ENCODE data around the gene TPX2.

The TPX2 gene

DNA sequence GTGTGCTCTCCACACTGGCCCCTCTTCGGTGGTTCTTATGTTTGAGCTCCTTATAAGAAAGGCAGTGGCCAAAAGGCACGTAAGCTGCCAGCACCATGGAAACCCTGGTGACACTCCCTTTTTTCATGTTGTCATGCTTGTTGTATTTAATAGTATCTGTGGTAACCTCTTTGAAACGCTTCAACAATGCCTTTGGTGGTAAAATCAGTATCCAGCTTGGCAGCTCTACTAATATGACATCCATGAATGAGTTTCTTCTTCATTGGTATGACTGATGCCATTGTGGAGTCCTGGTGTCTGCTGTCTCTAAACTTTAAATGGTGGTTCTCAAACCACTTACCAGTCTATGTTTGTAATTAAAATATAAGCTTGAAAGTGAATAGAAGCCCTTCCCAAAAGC lies 69.4 kb downstream of the TPX2 start:
- H3K36me3 ChIP-seq (ENCODE audit: low read length): no peaks in the 10 kb centered on the region

DNA sequence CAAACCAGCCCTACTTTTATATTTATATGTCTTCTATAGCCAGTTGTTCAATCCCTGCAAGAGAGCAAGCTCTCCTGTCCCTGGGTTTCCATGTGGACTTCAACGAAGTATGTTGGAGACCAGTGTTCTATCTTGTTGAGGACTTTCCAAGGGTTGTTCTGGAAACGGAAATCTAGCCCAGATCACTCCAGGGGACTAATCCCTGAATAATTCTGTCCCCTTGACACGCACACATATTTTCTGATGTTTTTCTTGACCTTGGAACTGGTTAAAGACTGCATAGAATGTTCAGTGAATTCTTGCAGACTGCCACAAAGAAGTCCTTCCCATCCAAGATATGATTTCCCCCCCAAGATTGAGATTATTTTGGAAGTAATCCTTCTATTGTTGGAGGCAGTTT lies 70.6 kb downstream of the TPX2 start:
- no peaks in the 10 kb centered on the region for H3K36me3 ChIP-seq (ENCODE audit: low read length)
- no peak overlapping the region for H3K27ac ChIP-seq (ENCODE audit: low read depth, low read length)
- no peak overlapping the region for H2AFZ ChIP-seq (ENCODE audit: low read depth, low read length, severe bottlenecking)
- no peak for TF ChIP-seq EZH2phosphoT487 (conservative IDR thresholded peaks at IDR 0.05; ENCODE audit: low read length)
- TF ChIP-seq, protein P1, sequence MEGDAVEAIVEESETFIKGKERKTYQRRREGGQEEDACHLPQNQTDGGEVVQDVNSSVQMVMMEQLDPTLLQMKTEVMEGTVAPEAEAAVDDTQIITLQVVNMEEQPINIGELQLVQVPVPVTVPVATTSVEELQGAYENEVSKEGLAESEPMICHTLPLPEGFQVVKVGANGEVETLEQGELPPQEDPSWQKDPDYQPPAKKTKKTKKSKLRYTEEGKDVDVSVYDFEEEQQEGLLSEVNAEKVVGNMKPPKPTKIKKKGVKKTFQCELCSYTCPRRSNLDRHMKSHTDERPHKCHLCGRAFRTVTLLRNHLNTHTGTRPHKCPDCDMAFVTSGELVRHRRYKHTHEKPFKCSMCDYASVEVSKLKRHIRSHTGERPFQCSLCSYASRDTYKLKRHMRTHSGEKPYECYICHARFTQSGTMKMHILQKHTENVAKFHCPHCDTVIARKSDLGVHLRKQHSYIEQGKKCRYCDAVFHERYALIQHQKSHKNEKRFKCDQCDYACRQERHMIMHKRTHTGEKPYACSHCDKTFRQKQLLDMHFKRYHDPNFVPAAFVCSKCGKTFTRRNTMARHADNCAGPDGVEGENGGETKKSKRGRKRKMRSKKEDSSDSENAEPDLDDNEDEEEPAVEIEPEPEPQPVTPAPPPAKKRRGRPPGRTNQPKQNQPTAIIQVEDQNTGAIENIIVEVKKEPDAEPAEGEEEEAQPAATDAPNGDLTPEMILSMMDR (IDR thresholded peaks at IDR 0.05; ENCODE audit: insufficient read depth, low read length, poor library complexity, severe bottlenecking): no peak
- no peak overlapping the region for H3K4me3 ChIP-seq (ENCODE audit: insufficient read depth, low read length, poor library complexity, severe bottlenecking)
- no peaks in the 10 kb centered on the region for H3K27me3 ChIP-seq (ENCODE audit: low read length)
- no peaks in the 10 kb centered on the region for H3K79me2 ChIP-seq (ENCODE audit: insufficient read depth, low read length)
- H3K9me3 ChIP-seq (ENCODE audit: insufficient read depth, low read length): no peaks in the 10 kb centered on the region
- H3K4me2 ChIP-seq (ENCODE audit: low read depth, low read length, poor library complexity, severe bottlenecking): no peak overlapping the region
- H4K20me1 ChIP-seq (ENCODE audit: low read depth, low read length): no peaks in the 10 kb centered on the region
- H3K9me2 ChIP-seq (replicated peaks; ENCODE audit: insufficient read depth, low read length): no peaks in the 10 kb centered on the region
- no peak overlapping the region for H3K9ac ChIP-seq (ENCODE audit: low read length)
- peaks cover 13% of the 10 kb centered on the region; the same call in 1 of the 2 replicates for H3F3A ChIP-seq (ENCODE audit: insufficient read depth)

More for the DNA sequence above, 69.4 kb downstream of the TPX2 start:
- Histone ChIP-seq H2AFZ (ENCODE audit: low read depth, low read length, severe bottlenecking) (no peak overlapping the region), H3K4me3 (ENCODE audit: insufficient read depth, low read length, poor library complexity, severe bottlenecking) (no peak overlapping the region), H3K9me2 (replicated peaks; ENCODE audit: insufficient read depth, low read length) (no peaks in the 10 kb centered on the region), H3K79me2 (ENCODE audit: insufficient read depth, low read length) (no peaks in the 10 kb centered on the region), H3K27me3 (ENCODE audit: low read length) (no peaks in the 10 kb centered on the region), H4K20me1 (ENCODE audit: low read depth, low read length) (no peaks in the 10 kb centered on the region), H3K9ac (ENCODE audit: low read length) (no peak overlapping the region), H3K27ac (ENCODE audit: low read depth, low read length) (no peak overlapping the region), H3K9me3 (ENCODE audit: insufficient read depth, low read length) (no peaks in the 10 kb centered on the region), H3F3A (ENCODE audit: insufficient read depth) (peaks cover 13% of the 10 kb centered on the region; the same call in 1 of the 2 replicates), H3K4me2 (ENCODE audit: low read depth, low read length, poor library complexity, severe bottlenecking) (no peak overlapping the region)
- TF ChIP-seq, protein P1 (IDR thresholded peaks at IDR 0.05; ENCODE audit: insufficient read depth, low read length, poor library complexity, severe bottlenecking): no peak
- no peak for TF ChIP-seq EZH2phosphoT487 (conservative IDR thresholded peaks at IDR 0.05; ENCODE audit: low read length)

DNA sequence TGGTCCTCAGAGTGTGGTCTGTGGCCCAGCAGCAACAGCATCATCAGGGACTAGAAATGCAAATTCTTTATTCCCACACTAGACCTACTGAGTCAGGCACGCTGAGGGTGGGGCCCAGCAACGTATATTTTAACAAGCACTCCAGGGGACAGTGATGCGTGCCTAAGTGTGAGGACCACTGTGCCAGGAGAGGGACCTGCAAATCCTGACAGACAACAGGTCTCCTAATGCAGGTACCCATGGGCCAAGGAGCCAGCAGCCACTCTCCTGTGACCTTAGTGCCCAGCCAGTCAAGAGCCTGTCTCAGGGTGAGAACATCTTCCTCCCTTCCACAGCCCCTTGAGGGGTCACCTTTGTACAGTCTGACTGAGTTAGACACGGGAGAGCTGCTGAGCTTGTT lies 72.1 kb downstream of the TPX2 start:
- no peaks in the 10 kb centered on the region for H3K79me2 ChIP-seq (ENCODE audit: insufficient read depth, low read length)
- H3K9me3 ChIP-seq (ENCODE audit: insufficient read depth, low read length): no peaks in the 10 kb centered on the region
- TF ChIP-seq, protein P1 (IDR thresholded peaks at IDR 0.05; ENCODE audit: insufficient read depth, low read length, poor library complexity, severe bottlenecking): no peak
- no peak for TF ChIP-seq EZH2phosphoT487 (conservative IDR thresholded peaks at IDR 0.05; ENCODE audit: low read length)
- H3K9ac ChIP-seq (ENCODE audit: low read length): no peak overlapping the region
- no peaks in the 10 kb centered on the region for H3K36me3 ChIP-seq (ENCODE audit: low read length)
- peaks cover 6% of the 10 kb centered on the region; the same call in 1 of the 2 replicates for H3F3A ChIP-seq (ENCODE audit: insufficient read depth)
- no peak overlapping the region for H3K4me3 ChIP-seq (ENCODE audit: insufficient read depth, low read length, poor library complexity, severe bottlenecking)
- H4K20me1 ChIP-seq (ENCODE audit: low read depth, low read length): no peaks in the 10 kb centered on the region
- no peaks in the 10 kb centered on the region for H3K27me3 ChIP-seq (ENCODE audit: low read length)
- no peak overlapping the region for H3K4me2 ChIP-seq (ENCODE audit: low read depth, low read length, poor library complexity, severe bottlenecking)
- no peak overlapping the region for H2AFZ ChIP-seq (ENCODE audit: low read depth, low read length, severe bottlenecking)
- no peaks in the 10 kb centered on the region for H3K9me2 ChIP-seq (replicated peaks; ENCODE audit: insufficient read depth, low read length)
- H3K27ac ChIP-seq (ENCODE audit: low read depth, low read length): no peak overlapping the region
